HPDE6-E6E7 (cell line): ENCODE results near the gene PRPF19.

Experiments used
- DNase-seq: peaks from one replicate; pipeline ENCODE4 v3.0.0; 2011; ENCODE audit warnings: missing footprints; ENCODE audit errors: extremely low spot score

PRPF19 gene

DNA sequence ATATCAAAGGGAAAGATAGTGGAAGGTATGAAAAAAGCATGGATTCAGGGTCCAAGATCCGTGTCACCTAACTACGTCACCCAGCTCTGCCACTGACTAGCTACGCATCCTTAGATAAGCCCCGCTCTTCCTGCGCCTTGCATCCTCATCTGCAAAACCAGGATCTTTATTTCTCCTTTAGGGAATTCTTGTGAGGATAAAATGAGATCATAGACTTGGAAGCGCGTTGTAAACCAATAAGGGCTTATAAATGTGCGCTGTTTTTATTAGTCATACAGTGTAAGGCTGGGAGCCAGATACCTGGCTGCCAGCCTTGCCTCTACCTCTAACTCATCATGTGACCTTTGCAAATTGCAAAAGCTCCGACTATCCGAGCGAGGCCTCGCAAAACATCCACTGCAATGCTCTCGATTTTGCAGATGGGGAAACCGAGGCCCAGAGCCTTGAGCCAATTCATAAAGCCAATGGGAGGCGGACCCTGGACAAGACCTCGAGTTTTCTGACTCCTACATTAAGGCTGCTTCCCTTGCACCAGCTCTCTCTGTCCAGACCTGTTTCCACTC lies 753 bp downstream of the PRPF19 start:
- peak; percentile 43 for DNase-seq

DNA sequence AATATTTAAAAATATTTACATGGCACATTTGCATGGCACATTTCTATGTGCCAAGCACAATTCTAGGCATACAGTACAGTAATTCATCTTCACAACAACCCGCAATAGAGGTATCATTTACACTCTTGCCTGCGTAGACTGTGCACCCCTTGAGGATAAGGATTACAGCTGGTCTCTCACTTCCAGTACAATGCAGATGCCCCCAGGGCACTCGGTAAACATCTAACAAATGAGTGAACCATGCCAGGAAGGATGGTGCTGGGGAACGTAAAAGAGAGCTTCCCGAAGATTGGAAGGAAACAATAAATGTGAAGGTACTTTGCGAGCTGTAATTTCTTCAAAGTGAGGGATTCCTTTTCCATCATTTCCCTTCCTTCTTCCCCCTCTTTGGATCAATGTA lies 1.3 kb downstream of the PRPF19 start:
- DNase-seq: no peak

DNA sequence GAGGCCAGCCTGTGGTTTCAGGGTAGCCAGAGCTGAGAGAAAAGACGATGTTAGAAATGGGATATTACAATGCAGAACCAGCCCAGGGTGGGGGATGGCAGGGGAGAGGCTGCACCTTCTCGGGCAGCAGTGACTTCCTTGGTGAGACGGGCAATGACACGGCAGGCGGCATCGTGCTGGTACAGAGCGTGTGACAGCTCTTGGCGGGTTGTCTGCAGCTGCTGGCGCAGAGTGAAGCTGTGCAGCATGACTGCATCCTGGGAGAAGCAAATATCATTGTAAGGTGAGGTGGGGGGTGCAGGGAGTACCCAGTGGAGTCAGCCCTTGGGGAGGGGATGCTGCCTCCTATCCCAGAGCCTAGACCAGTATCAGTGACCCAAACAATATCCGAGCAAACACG lies 3.8 kb downstream of the PRPF19 start:
- DNase-seq: no peak

DNA sequence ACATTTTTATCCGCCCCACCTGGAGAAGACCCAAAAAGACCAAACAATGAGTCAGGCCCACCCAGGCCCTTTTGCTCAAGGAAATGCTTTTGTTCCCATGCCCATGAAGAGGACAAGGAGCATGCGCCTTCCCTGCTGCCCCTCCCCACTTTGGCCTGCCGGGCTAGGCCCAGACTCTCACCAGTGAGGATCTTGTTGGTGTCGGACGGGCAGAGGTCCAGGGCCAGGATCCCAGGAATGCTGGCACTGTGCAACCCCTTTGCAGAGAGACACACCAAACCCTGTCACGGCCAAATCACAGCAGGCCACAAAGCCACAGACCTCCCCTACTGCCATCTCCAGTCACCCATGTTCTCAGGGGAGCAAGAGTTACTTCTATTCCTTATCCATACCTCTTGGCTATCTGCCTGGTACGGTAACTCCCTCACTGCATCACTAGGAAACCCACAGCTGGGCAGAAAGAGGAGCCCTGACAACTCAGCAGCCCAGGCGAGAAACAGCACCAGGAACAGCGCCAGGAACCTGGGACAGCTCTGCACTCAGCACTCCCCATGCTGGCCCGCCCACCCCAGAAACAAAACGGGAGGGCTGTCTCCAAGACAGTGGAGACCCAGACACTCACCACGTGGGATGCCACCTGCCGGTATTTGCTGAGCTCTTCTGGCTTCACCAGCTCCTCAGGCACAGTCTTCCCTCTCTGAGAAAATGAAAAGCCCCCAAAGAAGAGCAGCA lies 5.5 kb downstream of the PRPF19 start:
- no peak for DNase-seq

DNA sequence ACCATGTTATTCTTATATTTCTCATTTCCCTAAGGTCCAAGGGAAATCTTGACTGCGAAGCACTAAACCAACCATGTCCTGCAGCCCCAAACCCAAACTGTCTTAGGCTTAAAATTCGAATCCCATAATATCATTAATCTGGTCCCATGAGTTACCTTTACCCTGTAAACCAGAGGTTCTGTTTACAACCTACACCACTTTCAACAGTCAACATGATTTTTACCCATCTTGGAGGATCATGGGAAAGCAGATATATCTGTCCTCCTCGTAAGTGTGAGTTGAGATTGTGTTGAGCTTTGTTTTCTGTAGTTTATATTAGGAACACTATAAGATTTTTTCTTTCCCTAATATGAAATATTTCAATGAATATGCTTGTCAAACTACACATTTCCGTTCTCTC lies 6.4 kb downstream of the PRPF19 start:
- DNase-seq: no peak

DNA sequence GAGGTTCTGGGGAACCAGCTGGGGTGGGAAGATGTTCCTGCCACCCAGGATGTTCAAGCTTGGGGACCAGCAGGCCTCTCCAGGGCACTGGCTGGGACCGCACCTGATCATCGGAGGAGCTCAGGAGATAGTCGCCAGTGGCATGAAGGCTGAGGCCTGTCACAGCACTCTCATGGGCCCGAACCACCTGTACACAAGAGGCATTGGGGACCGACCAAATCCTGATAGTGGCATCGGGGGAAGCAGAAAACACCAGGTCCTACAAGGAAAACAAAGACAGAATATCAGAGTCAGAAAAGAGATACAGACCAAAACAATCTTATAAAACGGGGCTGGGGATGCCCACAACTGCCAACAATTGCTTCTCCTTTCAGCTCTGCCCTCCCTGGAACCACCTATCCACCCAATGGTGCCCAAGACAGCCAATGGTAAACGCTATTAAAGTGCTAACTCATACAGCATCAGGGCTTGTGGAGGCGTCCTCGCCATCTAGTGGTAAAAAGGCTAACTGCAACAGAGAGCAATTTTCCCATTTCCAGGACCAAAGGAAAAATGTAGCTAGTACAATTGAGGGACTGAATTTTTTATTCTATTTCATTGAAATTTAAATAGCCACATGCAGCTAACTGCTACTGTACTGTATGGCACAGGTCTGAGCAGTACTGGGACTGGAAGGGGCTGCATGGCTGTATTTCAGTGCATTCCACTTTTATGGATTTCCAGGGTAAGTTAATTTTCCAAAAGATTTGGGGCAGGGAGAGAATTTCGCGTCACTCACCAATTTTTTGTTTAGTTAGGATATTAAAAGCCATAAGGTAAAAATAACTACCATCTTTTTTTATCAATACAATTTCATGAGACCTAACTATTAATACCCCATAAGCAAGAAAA lies 7.1 kb downstream of the PRPF19 start:
- DNase-seq: peak; percentile 44

DNA sequence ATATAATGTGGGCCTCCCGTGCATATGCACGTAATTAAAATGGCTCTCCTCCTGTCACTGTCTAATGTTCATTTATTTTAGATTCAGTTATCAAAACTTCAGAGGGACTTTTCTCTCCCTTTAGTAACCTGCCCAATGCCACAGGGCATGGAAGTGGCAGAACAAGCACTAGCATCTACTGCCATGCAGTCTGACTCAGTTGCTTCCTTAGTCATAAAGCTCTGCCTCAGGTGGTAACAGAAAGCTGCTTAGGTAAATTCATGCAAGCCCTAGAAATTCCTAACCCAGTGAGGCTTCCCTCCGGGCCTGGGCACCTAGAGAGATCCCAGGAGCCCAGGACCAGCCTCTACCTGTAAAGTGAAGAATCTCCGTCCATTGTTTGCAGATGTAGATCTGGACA lies 8.9 kb downstream of the PRPF19 start:
- no peak for DNase-seq

DNA sequence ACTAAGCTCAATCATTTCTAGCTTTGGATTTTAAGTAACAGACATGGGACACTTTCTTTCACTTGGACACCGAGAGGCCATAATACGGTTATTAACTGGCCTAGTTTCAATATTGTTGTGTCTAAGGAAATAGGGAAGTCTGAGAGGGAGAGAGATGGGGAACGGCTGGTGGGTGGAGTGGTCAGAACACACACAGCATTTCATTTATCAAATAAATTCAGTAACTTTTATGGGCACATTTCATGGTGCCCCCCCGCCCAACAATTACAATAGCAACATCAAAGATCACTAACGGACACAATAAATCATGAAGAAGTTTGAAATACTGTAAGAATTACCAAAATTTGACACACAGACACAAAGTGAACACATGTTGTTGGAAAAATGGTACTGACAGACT lies 10.7 kb downstream of the PRPF19 start:
- no peak for DNase-seq

DNA sequence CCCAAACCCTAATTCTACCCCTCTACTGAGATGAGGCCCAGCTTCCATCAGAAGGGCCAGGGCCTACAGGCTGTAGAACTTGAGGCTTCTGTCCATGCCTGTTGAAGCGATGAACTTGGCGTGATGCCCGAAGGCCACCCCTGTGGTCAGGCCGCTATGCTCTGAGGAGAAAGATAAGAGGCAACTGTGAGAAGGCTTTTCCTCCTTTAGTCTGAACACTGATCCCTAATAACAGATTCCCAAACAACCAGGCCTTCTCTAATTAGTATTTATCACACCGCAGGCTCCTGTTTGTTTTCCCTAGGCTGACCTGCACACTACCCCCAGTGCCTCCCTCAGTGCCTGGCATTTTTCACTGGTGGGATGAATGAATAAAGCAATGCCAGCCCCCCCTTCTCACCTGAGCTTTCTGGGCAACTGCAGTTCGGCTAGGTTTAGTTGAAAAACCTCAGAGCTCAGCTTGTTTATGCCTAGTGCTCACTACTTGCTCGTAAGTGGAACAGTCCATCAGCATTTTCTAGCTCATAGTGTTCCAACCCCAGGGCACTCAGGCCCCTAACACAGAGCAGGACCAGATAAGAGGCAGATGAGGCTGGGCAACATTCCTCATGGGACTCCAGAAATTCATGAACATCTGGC lies 15.2 kb downstream of the PRPF19 start:
- no peak for DNase-seq

DNA sequence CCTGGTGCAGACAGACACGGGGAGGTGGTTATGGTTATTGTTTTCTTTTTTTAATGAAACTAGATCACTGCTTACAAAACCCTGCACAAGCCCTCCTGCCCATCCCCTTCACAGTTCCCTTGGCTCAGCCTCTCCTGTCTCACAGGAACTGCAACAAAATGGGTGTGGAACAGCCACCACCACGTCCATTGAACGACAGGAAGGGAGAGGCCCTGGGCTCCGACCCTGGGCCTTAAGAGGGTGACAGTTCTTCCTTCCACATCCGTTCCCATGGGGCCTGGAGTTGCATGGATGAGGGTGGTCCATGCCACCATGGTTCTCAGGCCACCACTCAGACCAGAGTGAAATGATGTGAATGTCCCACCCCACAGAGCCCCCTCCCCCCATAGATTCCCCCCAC lies 15.7 kb downstream of the PRPF19 start:
- DNase-seq: no peak

DNA sequence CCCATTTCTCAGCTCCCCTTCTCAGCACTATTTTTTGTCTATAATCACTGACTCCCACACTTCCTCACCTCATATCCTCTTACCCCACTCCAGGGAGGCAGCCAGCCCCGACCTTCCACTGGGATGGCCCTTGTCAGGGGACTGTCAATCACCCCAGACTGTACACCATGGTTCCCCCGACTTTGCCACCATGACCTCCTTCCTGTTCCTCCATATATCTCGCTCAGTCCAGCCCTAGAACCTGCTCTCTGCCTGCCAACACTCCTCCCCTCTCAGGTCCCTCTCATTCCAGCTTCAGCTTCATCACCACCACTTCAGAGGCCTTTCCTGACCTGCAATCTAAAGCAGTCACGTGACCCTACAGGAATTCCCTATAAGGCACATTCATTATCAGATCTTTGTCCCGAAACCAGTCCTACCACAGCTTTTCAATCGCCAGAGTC lies 16.5 kb downstream of the PRPF19 start:
- DNase-seq: no peak

DNA sequence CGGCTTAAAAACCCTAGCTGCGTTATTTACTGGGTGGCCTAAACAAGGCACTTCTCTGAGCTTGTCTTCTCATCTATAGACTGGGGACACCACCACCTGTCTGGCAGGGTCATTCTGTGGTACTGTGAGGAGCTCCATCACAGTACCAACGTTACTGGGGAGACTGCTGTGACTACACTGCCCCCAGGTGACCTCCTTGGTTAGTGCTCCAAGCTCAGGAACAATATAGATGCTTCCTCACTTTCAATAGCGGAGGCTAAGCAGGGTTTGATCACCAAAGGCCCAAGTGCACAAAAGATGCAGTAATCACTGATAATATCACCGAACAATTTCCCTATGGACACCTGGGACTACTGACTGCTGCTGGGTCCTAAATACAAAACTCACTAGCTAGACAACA lies 18.8 kb downstream of the PRPF19 start:
- DNase-seq: peak; percentile 16

DNA sequence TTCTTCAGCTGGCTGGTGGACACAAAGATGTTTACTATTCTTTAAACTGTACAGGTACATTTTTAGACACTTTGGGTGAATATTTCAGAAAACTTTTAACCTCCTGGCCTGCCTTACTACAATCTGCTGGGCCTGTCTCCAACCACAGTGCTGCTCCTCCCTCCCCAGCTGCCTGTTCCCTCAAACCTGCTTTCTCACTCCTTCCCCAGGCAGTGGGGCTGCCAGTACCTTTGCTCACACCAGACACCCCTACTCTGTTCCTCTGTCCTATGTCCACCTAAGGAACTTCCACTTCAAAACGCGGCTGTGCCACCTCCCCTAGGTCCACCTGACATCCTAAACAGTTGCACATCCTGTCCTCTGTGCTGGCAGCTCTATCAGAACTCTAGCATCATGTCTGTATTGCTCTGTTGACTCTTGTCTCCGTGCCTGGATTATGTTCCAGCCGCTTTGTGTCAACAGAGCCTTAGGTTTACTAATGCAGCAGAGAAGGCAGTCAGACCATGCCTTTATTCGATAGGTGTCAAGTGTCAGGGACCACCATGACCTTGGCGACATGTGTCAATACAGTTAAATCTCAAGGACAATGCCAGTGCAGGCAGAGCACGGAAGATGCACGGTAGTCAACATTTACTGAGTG lies 25.6 kb downstream of the PRPF19 start:
- no peak for DNase-seq

DNA sequence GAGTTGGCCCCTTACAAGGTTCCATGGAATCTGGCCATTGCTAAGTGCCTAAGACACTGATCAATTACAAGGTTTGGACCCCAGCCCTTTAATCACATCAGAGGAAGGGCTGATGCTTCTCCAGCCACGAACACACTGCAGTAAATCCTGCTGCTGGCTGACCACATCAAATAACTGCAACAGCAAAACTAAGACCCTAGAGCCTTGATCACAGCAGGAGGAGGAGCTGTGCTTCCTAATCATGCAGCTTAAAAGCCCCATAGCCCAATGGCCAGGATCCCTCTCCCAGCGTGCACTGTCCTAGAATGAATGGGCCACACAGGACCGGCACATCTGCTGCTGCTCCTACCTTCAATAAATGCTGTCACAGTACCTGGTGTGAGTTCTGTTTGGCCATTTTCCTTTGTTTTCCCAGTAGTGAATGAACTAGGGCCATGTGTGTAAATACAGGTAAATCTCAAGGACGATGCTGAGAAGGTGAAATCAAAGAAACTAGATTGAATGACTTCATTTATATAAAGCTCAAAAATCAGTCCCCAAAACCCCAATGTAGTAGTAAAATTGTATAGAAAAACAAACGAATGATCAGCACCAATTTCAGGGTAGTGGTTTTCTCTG lies 26.3 kb downstream of the PRPF19 start:
- no peak for DNase-seq

DNA sequence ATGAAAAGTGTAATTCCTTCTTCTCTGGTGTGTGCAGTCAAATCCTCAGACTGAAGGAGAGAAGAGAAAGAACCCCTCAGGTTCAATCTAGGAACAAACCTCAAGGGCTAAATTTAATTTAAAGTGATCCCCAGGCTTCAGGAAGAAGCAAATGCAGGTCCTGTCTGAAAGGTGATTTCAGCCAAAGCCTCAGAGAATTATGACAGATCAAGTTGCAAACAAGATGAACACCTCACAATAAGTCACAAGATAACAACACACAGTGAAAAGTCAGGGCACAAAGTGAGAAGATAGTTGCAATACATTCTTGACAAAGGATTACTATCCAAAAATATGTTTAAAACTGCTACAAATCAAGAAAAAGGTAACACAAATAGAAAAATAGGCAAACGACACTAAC lies 27.3 kb downstream of the PRPF19 start:
- no peak for DNase-seq

DNA sequence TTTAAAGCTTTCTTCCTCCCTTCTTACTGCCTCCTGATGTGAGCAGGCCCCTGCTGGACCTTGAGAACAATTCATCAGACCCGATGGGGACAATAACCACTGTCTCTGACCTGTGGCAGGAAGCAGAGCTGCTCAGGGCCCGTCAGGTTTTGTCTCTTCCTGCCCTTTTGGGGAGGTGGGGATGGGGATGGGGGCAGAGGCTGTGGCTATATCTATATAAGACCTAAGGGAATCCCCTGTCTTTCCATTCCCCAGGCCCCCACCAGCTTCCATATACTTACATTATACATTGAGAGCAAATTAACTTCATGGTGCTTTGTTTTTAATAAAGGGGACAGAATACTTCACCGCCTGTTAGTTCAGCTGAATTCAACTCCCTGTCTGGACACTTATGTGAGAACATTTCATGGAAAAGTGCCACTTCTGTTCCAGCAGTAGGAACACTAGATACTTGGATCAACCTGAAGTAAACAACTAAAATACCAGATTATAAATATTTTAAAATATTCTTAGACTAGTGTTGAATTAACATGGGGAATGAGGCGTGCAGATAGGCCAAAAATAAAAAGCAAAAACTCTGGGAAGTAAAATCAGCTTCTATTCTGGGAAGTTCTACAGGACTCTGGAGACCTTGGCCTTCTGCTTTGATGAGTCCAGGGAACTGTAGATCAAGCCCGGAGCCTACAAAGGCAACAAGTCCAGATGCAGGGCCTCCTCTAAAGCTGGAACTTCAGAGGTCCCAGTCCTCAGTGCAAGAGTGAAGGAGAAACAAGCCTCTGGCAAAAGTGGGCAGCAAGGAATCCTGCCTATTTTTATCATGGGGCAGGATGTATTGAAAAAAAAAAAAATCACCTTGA lies 27.9 kb downstream of the PRPF19 start:
- DNase-seq: no peak

DNA sequence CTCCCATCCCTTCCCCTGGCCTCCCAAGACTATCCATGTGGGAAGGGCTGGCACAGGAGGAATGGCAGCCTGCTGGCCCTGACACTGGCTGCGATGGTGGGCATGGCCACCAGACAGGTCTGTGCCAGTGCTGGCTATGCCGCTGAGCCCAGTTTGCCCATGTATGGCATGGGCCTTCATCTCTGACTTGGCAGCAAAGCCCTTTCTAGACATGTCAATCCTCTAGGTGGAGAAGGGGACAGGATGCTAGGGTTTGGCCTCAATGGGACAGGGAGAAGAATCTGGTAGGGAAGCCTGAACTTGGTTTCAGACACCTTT lies 30.3 kb downstream of the PRPF19 start:
- no peak for DNase-seq

DNA sequence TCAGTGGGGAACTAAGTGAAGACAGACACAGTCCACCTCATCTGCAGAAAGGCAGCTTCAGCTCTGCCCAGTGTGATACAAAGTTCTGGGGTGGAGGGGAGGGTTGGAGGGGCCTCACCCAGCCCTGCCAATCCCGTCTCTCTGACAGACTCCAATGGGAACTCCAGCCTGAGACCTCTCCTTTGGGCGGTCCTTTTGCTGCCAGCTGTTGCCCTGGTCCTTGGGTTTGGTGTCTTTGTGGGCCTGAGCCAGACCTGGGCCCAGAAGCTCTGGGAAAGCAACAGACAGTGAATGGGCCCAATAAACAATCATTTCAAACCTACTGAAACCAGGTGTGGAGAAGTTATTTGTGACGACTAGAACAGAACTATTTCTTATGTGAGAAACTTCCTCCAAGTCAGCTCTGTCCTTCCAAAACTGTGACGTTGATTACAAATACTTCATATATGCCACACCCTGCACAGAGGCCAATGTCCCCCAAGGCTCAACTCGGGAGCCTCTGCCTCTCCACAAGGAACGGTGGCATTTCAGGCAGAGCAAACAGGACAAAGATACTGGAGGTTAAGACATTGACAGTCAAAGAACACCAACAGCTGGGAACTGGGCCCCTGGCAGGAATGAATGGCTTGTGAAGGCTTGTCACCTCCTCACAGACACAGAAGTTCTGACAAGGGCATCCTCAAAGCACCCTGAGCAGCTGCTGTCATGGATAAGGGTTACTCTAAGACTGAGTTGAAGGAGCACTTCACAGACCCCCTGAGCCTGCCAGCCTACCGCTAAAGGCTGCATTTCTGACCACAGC lies 30.8 kb downstream of the PRPF19 start:
- DNase-seq: no peak

DNA sequence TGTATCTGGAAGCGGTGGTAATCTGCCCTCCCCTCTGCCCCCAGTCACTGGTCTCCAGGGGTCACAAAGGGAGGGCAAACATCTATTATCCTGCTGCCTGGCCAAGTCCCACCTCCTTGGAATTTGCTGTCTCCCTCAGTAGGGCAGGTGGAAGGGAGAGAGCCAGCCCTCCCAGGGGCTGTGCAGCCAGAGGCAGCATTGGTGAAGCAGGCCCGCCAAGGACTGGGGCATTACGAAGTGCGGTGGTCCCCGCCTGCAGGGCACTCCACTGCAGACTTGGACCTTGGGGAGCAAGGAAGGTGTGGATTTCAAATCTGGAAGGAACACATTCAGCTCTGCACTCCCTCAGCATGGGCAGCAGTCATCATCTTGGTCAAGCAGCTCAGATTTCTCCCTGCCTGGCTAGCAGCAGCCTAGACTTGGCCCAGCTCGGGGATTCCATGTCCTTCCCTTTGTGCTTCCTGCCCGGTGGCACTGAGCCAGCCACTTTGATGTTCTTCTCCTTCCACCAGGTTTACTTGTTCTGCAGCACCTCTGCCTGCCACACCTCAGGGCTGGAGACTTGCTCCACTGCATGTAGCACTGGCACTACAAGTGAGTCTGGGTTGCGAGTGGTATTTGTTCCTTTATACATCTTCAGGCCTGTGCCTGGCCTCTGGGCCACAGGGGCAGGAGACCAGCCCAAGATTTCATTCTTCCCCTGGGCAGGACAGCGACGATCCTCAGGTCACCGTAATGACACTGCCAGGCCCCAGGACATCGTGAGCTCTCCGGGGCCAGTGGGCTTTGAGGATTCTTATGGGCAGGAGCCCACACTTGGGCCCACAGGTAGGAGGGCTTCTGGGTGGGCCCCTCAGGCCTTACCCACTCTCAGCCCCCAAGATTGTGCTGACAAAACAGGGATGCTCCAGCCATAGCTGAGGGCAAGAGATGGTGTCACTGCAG lies 31.7 kb downstream of the PRPF19 start:
- DNase-seq: no peak
